ENCODE results near the gene LMF1.

GRCh38 chr16:911101-911500 lies 59.7 kb downstream of the LMF1 start:
- no peak for TF ChIP-seq POLR2A (IDR thresholded peaks at IDR 0.05; ENCODE audit: low read depth, low read length)
- TF ChIP-seq TAF1 (IDR thresholded peaks at IDR 0.05; ENCODE audit: low read depth, low read length): no peak
- no peak for TF ChIP-seq POLR2AphosphoS5 (IDR thresholded peaks at IDR 0.05; ENCODE audit: low read depth, low read length)

All from GM12891 (cell line).